Muscle of leg (tissue), 11 donors: ENCODE results near the gene JAK2. TPM values are rescaled to one million over a fixed set of nuclear protein-coding genes. Genes with fewer than 3 reads are reported as not detected.
"Not testable (repeated sequence)": the region's sequence is repeated elsewhere in the genome, so short reads cannot be mapped to it uniquely, and the experiment has no call there.

Experiments used
- DNase-seq: peaks from one replicate; pipeline ENCODE4 v3.0.0; 2013
- H3K27ac ChIP-seq: one replicate; pipeline ENCODE4 v1.5.1; 2013; ENCODE audit warnings: mild to moderate bottlenecking, low read length, control low read depth
- H3K27me3 ChIP-seq: one replicate; pipeline ENCODE4 v1.6.1; 2013; ENCODE audit warnings: low read length; ENCODE audit not compliant: control insufficient read depth, insufficient read depth
- H3K36me3 ChIP-seq: one replicate; pipeline ENCODE4 v1.6.1; 2013; ENCODE audit warnings: low read length; ENCODE audit not compliant: control insufficient read depth, insufficient read depth
- H3K4me1 ChIP-seq: one replicate; pipeline ENCODE4 v1.6.1; 2013; ENCODE audit warnings: low read length; ENCODE audit not compliant: control insufficient read depth, insufficient read depth
- H3K4me3 ChIP-seq: one replicate; pipeline ENCODE4 v1.5.1; 2013; ENCODE audit warnings: low read length, control low read depth
- H3K9me3 ChIP-seq: replicated peaks from 2 replicates; pipeline ENCODE4 v1.6.1; 2013; ENCODE audit warnings: low read depth, low read length; ENCODE audit not compliant: control insufficient read depth
- WGBS: methylation state at CpG from one replicate; pipeline ENCODE4 v1.1.5; 2013; ENCODE audit warnings: missing lambda C conversion rate; ENCODE audit not compliant: insufficient coverage; 5-methylcytosine and 5-hydroxymethylcytosine counted together
- polyA plus RNA-seq, 8 donors: library from polyadenylated mRNA; unstranded; fragments of 120-200 nt; gene quantifications; one replicate each; pipeline versions ENCODE4 v1.2.1 to v1.2.3, GENCODE V29; 2013; ENCODE audit warnings: inconsistent platforms in 1 of 8, low replicate concordance in 1 of 8; ENCODE audit not compliant: insufficient read length in 8 of 8, insufficient read depth in 1 of 8
- total RNA-seq: library from RNA; stranded (reverse); fragments of 120-200 nt; gene quantifications from one replicate; pipeline ENCODE4 v1.2.4, GENCODE V29; 2013

Gene JAK2
- total and polyA plus RNA-seq, 9 donors, result 6.3 to 14.1 (median 10.6) TPM

GRCh38 chr9:5085993-5086392, 100.9 kb downstream of the JAK2 start:
- Histone ChIP-seq H3K4me3 (no peak overlapping the region), H3K27ac (no peak overlapping the region), H3K36me3 (peaks cover 19% of the 10 kb centered on the region), H3K9me3 (no peaks in the 10 kb centered on the region), H3K4me1 (no peaks in the 10 kb centered on the region), H3K27me3 (no peaks in the 10 kb centered on the region)
- 62% methylated on average over 29 of the region's 30 CpGs for WGBS
- DNase-seq, result no peak

DNA sequence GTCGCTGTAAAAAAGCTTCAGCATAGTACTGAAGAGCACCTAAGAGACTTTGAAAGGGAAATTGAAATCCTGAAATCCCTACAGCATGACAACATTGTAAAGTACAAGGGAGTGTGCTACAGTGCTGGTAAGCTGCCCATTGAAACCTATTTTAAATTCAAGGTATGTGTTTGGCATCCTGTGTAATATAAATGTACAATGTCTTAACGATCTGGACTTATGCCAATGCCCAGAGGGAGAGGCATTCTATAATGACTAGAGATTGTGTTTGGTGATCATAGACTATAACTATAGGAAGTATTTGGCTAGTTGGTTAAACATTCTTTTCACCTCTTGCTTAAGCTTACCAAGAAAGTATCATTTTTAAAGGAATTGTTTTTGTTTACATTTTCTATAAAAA, 104.7 kb downstream of the JAK2 start:
- Histone ChIP-seq H3K36me3 (peaks cover 10% of the 10 kb centered on the region), H3K27ac (no peak overlapping the region), H3K4me3 (no peak overlapping the region), H3K27me3 (no peaks in the 10 kb centered on the region), H3K9me3 (no peaks in the 10 kb centered on the region), H3K4me1 (no peaks in the 10 kb centered on the region)
- no CpG with 5 or more reads among the region's 2 CpGs for WGBS
- peak; percentile 7 for DNase-seq

- Histone ChIP-seq H3K4me3 (no peak overlapping the region), H3K4me1 (no peaks in the 10 kb centered on the region), H3K27me3 (no peaks in the 10 kb centered on the region), H3K36me3 (peaks cover 2% of the 10 kb centered on the region), H3K27ac (no peak overlapping the region), H3K9me3 (peaks cover 4% of the 10 kb centered on the region)
- WGBS, result no CpG with 5 or more reads among the region's 2 CpGs
- DNase-seq, result no peak
Observed at GRCh38 chr9:5095795-5096194, 110.7 kb downstream of the JAK2 start.

- Histone ChIP-seq H3K4me3 (no peak overlapping the region), H3K27me3 (no peaks in the 10 kb centered on the region), H3K9me3 (peaks cover 15% of the 10 kb centered on the region), H3K4me1 (no peaks in the 10 kb centered on the region), H3K27ac (no peak overlapping the region), H3K36me3 (peaks cover 10% of the 10 kb centered on the region)
- WGBS, result 75% methylated on average over 2 of the region's 3 CpGs
- no peak for DNase-seq
Observed at GRCh38 chr9:5099466-5099865, 114.4 kb downstream of the JAK2 start.

DNA sequence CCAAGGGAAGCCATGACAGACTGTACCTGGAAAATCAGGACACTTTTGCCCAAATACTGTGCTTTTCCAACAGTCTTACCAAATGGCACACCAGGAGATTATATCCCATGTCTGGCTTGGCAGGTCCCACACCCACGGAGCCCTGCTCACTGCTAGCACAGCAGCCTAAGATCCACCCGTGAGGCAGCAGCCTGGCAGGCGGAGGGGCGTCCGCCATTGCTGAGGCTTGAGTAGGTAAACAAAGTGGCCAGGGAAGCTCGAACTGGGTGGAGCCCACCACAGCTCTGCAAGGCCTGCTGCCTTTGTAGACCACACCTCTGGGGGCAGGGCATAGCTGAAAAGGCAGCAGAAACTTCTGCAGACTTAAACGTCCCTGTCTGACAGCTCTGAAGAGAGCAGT, 116.1 kb downstream of the JAK2 start:
- H3K36me3 ChIP-seq, result peaks cover 10% of the 10 kb centered on the region
- DNase-seq, H3K27me3 ChIP-seq, H3K4me1 ChIP-seq, H3K4me3 ChIP-seq, H3K27ac ChIP-seq: not testable (repeated sequence)
- 98% methylated on average over 7 of the region's 7 CpGs for WGBS
- H3K9me3 ChIP-seq, result peaks cover 15% of the 10 kb centered on the region

- no CpG with 5 or more reads among the region's 2 CpGs for WGBS
- peaks cover 11% of the 10 kb centered on the region for H3K9me3 ChIP-seq
- not testable (repeated sequence) for H3K27ac ChIP-seq, H3K27me3 ChIP-seq, H3K4me3 ChIP-seq, DNase-seq, H3K36me3 ChIP-seq, H3K4me1 ChIP-seq
Observed at GRCh38 chr9:5106517-5106916, 121.4 kb downstream of the JAK2 start.

DNA sequence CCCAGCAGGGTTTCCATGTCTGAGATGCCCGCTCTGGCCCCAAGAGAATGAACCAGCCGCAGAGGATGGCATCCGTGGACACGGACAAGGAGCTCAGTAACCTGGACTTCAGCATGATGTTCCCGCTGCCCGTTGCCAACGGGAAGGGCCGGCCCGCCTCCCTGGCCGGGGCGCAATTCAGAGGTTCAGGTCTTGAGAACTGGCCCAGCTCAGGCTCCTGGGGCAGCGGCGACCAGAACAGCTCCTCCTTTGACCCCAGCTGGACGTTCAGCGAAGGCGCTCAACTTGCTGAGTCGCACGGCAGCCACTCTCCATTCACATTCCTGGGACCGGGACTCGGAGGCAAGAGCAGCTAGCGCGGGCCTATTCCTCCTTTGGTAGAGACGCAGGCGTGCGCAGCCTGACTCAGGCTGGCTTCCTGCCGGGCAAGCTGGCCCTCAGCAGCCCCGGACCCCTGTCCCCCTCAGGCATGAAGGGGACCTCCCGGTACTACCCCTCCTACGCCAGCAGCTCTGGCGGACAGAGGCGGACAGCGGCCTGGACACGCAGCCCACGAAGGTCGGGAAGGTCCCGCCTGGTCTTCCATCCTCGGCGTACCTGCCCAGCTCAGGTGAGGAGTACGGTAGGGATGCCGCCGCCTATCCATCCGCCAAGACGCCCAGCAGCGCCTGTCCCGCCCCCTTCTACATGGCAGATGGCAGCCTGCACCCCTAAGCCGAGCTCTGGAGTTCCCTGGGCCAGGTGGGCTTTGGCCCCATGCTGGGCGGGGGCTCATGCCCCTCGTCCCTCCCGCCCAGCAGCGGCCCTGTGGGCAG, 126.0 kb downstream of the JAK2 start:
- H3K4me1 ChIP-seq, result no peaks in the 10 kb centered on the region
- no peak for DNase-seq
- H3K36me3 ChIP-seq, result peaks cover 36% of the 10 kb centered on the region
- no peak overlapping the region for H3K4me3 ChIP-seq
- no peaks in the 10 kb centered on the region for H3K27me3 ChIP-seq
- 98% methylated on average over 50 of the region's 50 CpGs for WGBS
- H3K9me3 ChIP-seq, result peaks cover 20% of the 10 kb centered on the region
- no peak overlapping the region for H3K27ac ChIP-seq

DNA sequence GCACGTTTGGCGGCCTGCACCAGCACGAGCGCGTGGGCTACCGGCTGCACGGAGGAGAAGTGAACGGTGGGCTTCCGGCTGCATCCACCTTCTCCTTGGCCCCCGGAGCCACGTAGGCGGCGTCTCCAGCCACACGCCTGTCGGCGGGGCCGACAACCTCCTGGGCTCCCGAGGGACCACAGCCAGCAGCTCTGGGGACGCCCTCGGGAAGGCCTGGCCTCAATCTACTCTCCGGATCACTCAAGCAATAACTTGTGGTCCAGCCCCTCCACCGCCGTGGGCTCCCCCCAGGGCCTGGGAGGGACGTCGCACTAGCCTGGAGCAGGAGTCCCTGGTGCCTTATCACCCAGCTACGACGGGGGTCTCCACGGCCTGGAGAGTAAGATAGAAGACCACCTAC, 126.6 kb downstream of the JAK2 start:
- Histone ChIP-seq H3K27me3 (no peaks in the 10 kb centered on the region), H3K4me1 (no peaks in the 10 kb centered on the region), H3K9me3 (peaks cover 20% of the 10 kb centered on the region), H3K4me3 (no peak overlapping the region), H3K36me3 (peaks cover 36% of the 10 kb centered on the region), H3K27ac (no peak overlapping the region)
- DNase-seq, result no peak
- WGBS, result 97% methylated on average over 28 of the region's 28 CpGs

DNA sequence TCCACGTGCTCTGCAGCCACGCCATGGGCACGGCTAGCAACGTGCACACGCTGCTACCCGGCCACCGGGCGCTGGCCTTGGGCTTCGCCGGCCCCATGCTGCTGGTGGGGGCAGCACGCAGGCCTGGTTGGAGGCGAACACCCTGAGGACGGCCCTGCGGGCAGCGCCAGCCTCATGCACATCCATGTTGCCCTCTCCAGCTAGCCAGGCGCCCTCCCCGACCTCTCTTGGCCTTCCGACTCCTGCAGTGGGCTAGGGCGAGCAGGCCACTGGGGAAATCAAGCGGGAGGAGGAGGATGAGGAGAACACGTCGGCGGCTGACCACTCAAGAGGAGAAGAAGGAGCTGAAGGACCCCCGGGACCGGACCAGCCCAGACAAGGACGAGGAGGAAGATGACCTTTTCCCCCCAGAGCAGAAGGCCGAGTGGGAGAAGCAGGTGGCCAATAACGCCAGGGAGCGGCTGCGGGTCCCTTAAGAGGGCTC, 127.1 kb downstream of the JAK2 start:
- Histone ChIP-seq H3K27me3 (no peaks in the 10 kb centered on the region), H3K36me3 (peaks cover 36% of the 10 kb centered on the region), H3K4me1 (no peaks in the 10 kb centered on the region), H3K4me3 (no peak overlapping the region), H3K27ac (no peak overlapping the region), H3K9me3 (peaks cover 20% of the 10 kb centered on the region)
- DNase-seq, result no peak
- WGBS, result 98% methylated on average over 29 of the region's 30 CpGs

- WGBS, result 96% methylated on average over 11 of the region's 20 CpGs
- Histone ChIP-seq H3K36me3 (peaks cover 36% of the 10 kb centered on the region), H3K27me3 (no peaks in the 10 kb centered on the region), H3K4me3 (no peak overlapping the region), H3K9me3 (peaks cover 20% of the 10 kb centered on the region), H3K4me1 (no peaks in the 10 kb centered on the region), H3K27ac (no peak overlapping the region)
- no peak for DNase-seq
Observed at GRCh38 chr9:5112646-5113045, 127.6 kb downstream of the JAK2 start.
